Measurements from ENCODE around the gene GADD45A.

Gene GADD45A

DNA sequence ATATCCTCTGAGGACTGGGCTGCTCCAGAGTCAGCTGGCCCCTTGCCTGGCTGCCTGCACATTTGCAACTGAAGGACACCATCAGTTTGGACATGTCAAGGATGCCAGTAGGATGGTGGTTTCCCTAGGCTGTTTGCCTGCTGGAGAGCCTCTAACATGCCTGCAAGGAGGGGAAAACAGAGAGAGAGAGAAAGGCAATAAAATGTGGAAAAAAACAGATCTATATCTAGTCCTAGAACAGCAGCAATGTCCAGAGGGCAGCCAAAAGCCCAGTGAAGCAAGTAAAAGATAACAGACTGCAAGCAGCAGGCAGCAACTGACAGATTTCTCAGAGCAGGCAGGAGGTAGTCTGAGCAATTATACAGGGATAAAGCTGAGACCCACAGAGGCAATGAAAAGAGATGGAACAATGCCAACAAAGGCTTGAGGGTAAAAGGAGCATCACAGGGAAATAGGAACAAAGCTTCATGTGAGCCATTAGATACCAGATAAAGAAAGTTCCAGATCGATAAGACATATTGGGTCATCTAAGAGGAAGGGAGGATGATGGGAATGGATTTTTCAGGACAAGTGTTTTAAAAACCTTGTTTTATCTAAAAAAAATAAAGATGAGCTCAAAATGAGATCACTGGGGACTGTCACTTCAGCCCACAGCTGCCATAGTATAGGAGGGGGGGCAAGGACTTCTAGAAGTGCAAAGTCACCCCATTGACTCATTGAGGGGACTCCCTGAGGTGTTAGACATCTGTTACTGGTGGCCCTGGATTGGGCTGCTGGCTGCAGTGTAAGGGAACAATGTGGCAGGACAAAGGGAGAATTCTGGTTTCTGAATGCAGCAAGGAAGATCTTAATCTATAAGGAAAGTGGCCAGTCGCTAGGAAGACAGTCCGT lies 38.6 kb upstream of the GADD45A start:
- no peak for DNase-seq (ENCODE audit: low read depth, low spot score)

DNA sequence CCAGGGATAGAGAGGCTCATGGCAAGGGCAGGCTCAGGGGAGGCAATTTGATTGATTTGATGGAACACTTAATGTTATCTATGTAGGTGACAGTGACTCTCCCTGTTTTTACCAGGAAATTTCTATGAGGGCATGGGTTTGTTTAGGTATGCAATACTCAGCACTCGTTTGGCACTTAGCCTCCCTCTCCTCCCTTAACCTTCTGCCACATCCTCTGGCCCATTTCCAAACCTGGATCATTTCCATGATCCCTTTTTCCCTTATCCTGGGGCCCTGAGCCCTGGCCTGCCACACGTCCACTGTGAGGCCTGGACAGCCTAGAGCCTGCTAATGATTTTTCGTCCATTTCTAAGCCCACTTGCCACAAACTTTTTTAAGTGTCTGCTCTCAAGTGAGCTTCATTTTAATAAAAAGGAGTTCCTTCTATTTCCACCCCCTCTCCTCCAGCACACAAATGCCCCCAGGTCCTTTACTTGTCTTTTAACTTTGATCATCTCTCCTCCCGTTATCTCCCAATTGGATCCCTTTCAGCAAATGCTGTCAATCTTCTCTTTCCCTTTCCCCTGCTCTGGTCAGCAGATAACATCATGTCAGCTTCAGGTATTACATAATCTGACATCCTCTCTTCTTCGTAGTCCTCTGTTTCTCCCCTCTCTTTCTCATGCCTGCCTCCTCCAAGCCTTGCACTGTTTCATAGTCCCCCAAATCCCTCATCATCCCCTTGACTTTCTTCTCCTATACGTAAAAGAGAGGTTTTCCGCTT lies 37.8 kb upstream of the GADD45A start:
- Histone ChIP-seq H3K9me3 (ENCODE audit: insufficient read depth, low read length) (no peaks in the 10 kb centered on the region), H3K27me3 (ENCODE audit: insufficient read depth, insufficient read length) (no peaks in the 10 kb centered on the region), H3K36me3 (ENCODE audit: insufficient read depth, insufficient read length, low read length) (no peaks in the 10 kb centered on the region), H3K4me3 (ENCODE audit: insufficient read length, low read depth) (no peak overlapping the region), H3K9ac (ENCODE audit: insufficient read length, low read depth) (no peak overlapping the region), H3K4me1 (ENCODE audit: insufficient read depth, insufficient read length) (peaks cover 4% of the 10 kb centered on the region)
- TF ChIP-seq ZNF274 (IDR thresholded peaks at IDR 0.05; ENCODE audit: low read depth, low read length) = no peak
- TF ChIP-seq YY1 (IDR thresholded peaks at IDR 0.05; ENCODE audit: insufficient read depth, insufficient read length) = no peak
- TF ChIP-seq SUZ12 (IDR thresholded peaks at IDR 0.05; ENCODE audit: extremely low read depth, insufficient read depth, insufficient read length) = no peak
- DNase-seq (ENCODE audit: low read depth, low spot score) = no peak

More for the DNA sequence above, 38.6 kb upstream of the GADD45A start:
- Histone ChIP-seq H3K9ac (ENCODE audit: insufficient read length, low read depth) (no peak overlapping the region), H3K4me1 (ENCODE audit: insufficient read depth, insufficient read length) (peaks cover 4% of the 10 kb centered on the region), H3K27me3 (ENCODE audit: insufficient read depth, insufficient read length) (no peaks in the 10 kb centered on the region), H3K9me3 (ENCODE audit: insufficient read depth, low read length) (no peaks in the 10 kb centered on the region), H3K4me3 (ENCODE audit: insufficient read length, low read depth) (no peak overlapping the region), H3K36me3 (ENCODE audit: insufficient read depth, insufficient read length, low read length) (no peaks in the 10 kb centered on the region)
- TF ChIP-seq ZNF274 (IDR thresholded peaks at IDR 0.05; ENCODE audit: low read depth, low read length) (no peak), YY1 (IDR thresholded peaks at IDR 0.05; ENCODE audit: insufficient read depth, insufficient read length) (no peak), SUZ12 (IDR thresholded peaks at IDR 0.05; ENCODE audit: extremely low read depth, insufficient read depth, insufficient read length) (no peak)

DNA sequence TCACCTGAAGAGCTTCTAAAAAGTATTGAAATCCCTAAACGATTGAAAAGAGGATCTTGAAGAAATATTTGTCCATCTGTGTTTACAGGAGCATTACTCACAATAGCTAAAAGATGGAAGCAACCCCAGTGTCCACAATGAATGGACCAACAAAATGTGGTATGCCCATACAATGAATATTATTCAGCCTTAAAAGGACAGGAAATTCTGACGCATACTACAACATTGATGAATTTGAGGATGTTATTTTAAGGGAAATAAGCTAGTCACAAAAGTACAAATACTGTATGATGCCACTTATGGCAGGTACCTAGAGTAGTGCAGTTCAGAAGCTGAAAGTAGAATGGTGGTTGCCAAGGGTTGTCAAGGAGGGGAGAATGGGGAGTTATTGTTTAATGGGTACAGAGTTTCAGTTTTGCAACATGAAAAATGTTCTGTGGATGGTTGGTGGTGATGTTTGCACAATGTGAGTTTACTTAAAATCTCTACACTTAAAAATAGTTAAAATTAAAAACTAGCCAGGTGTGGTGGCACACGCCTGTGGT lies 37.1 kb upstream of the GADD45A start:
- H3K4me1 ChIP-seq (ENCODE audit: insufficient read depth, insufficient read length) = peaks cover 4% of the 10 kb centered on the region
- no peaks in the 10 kb centered on the region for H3K36me3 ChIP-seq (ENCODE audit: insufficient read depth, insufficient read length, low read length)
- no peak overlapping the region for H3K4me3 ChIP-seq (ENCODE audit: insufficient read length, low read depth)
- no peak for DNase-seq (ENCODE audit: low read depth, low spot score)
- TF ChIP-seq SUZ12 (IDR thresholded peaks at IDR 0.05; ENCODE audit: extremely low read depth, insufficient read depth, insufficient read length) (no peak), YY1 (IDR thresholded peaks at IDR 0.05; ENCODE audit: insufficient read depth, insufficient read length) (no peak), ZNF274 (IDR thresholded peaks at IDR 0.05; ENCODE audit: low read depth, low read length) (no peak)
- H3K9me3 ChIP-seq (ENCODE audit: insufficient read depth, low read length) = no peaks in the 10 kb centered on the region
- H3K27me3 ChIP-seq (ENCODE audit: insufficient read depth, insufficient read length) = no peaks in the 10 kb centered on the region
- H3K9ac ChIP-seq (ENCODE audit: insufficient read length, low read depth) = no peak overlapping the region

DNA sequence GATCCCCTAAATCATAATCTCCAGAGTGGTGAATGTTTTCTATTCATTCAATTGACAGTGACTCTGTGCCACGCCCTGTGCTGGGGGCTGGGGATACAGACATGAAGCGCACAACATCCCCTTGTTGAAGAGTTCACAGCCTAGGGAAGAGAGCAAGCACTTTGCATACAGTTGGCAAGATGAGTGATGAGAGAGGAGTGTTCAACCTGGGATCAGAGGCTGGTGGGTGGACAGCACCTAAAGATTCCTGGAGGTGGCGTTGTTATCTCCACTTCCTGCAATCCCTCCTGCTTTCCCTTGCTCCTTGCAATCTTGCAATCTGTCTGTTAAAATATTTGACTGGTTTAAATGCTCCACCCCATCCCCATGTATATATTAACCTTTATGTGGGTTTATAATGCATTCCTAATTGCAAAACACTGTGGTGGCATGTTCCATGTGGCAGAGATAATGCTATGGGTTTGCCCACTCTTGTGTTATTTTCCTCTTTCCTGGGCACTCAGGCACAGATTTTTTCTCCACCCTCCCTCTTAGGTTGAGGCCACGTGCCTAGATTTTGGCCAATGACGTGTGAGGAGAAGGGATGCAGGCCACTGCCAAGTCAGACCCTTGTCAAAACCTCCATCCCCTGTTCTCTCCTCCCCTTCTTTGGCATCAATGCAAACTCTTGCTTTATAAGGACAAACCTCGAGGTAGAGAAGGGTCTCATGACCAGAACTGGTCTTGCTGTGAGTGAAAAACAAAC lies 36.2 kb upstream of the GADD45A start:
- H3K4me3 ChIP-seq (ENCODE audit: insufficient read length, low read depth) = no peak overlapping the region
- H3K9me3 ChIP-seq (ENCODE audit: insufficient read depth, low read length) = no peaks in the 10 kb centered on the region
- TF ChIP-seq YY1 (IDR thresholded peaks at IDR 0.05; ENCODE audit: insufficient read depth, insufficient read length) = no peak
- TF ChIP-seq SUZ12 (IDR thresholded peaks at IDR 0.05; ENCODE audit: extremely low read depth, insufficient read depth, insufficient read length) = no peak
- no peak for TF ChIP-seq ZNF274 (IDR thresholded peaks at IDR 0.05; ENCODE audit: low read depth, low read length)
- no peak overlapping the region for H3K9ac ChIP-seq (ENCODE audit: insufficient read length, low read depth)
- H3K36me3 ChIP-seq (ENCODE audit: insufficient read depth, insufficient read length, low read length) = no peaks in the 10 kb centered on the region
- no peak for DNase-seq (ENCODE audit: low read depth, low spot score)
- H3K4me1 ChIP-seq (ENCODE audit: insufficient read depth, insufficient read length) = peaks cover 5% of the 10 kb centered on the region
- no peaks in the 10 kb centered on the region for H3K27me3 ChIP-seq (ENCODE audit: insufficient read depth, insufficient read length)

DNA sequence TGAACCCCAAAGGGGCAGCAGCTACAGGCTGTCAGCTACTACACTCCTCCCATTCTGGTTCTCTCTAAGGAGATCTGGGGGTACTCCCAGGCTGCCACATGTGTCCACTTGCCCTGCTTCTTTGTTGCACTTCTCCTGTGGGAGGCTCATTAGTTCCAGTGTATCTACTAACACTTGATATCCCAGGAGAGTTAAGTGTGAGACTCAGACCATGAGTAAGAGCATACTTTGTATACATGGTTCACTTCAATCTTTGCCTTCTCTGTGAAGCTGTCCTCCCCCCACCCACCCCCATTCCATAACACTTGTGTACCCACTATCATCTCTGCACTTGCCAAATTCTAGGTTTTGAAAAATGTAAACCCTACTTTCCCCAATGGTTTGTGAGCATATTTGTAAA lies 34.9 kb upstream of the GADD45A start:
- Histone ChIP-seq H3K9me3 (ENCODE audit: insufficient read depth, low read length) (0 out of 2 replicates have a peak, but pooled peaks cover 7% of the 10 kb centered on the region), H3K9ac (ENCODE audit: insufficient read length, low read depth) (no peak overlapping the region), H3K4me3 (ENCODE audit: insufficient read length, low read depth) (no peak overlapping the region), H3K27me3 (ENCODE audit: insufficient read depth, insufficient read length) (no peaks in the 10 kb centered on the region), H3K36me3 (ENCODE audit: insufficient read depth, insufficient read length, low read length) (no peaks in the 10 kb centered on the region), H3K4me1 (ENCODE audit: insufficient read depth, insufficient read length) (peaks cover 5% of the 10 kb centered on the region)
- no peak for DNase-seq (ENCODE audit: low read depth, low spot score)
- TF ChIP-seq YY1 (IDR thresholded peaks at IDR 0.05; ENCODE audit: insufficient read depth, insufficient read length) (no peak), ZNF274 (IDR thresholded peaks at IDR 0.05; ENCODE audit: low read depth, low read length) (no peak), SUZ12 (IDR thresholded peaks at IDR 0.05; ENCODE audit: extremely low read depth, insufficient read depth, insufficient read length) (no peak)

DNA sequence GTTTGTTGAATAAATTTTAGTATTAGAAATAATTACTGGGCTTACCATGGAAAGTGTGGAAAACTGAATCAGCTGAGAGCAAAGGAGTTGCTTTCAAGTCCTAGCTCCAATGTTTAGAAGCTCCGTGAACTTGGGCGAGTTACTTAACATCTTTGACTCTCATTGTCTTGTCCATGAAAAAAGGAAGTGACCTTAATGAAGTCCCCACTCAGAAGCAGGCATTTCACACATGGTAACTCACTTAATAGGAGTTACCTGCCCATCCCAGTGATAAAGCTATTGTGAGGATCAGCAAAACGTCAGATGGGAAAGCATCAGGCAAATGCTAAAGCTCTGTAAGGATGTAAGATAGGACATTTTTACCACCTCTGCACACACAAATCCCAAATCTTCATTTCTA lies 34.0 kb upstream of the GADD45A start:
- Histone ChIP-seq H3K4me1 (ENCODE audit: insufficient read depth, insufficient read length) (peaks cover 5% of the 10 kb centered on the region), H3K36me3 (ENCODE audit: insufficient read depth, insufficient read length, low read length) (no peaks in the 10 kb centered on the region), H3K27me3 (ENCODE audit: insufficient read depth, insufficient read length) (no peaks in the 10 kb centered on the region), H3K9ac (ENCODE audit: insufficient read length, low read depth) (no peak overlapping the region), H3K9me3 (ENCODE audit: insufficient read depth, low read length) (0 out of 2 replicates have a peak, but pooled peaks cover 7% of the 10 kb centered on the region), H3K4me3 (ENCODE audit: insufficient read length, low read depth) (no peak overlapping the region)
- no peak for DNase-seq (ENCODE audit: low read depth, low spot score)
- TF ChIP-seq ZNF274 (IDR thresholded peaks at IDR 0.05; ENCODE audit: low read depth, low read length) = no peak
- TF ChIP-seq YY1 (IDR thresholded peaks at IDR 0.05; ENCODE audit: insufficient read depth, insufficient read length) = no peak
- TF ChIP-seq SUZ12 (IDR thresholded peaks at IDR 0.05; ENCODE audit: extremely low read depth, insufficient read depth, insufficient read length) = no peak
